Activated CD8-positive, alpha-beta T cell treated with anti-CD3 and anti-CD28 coated beads for 36 hours (primary cell): ENCODE results near the gene CCDC183. TPM values are rescaled to one million over a fixed set of nuclear protein-coding genes. Genes with fewer than 3 reads are reported as not detected.
"Not testable (repeated sequence)": the region's sequence is repeated elsewhere in the genome, so short reads cannot be mapped to it uniquely, and the experiment has no call there.

Experiments
- ATAC-seq: fragments of 200-7000 bp; cut with Tn5 transposase; one replicate; pipeline ENCODE4 v1.10.0; 2021; ENCODE audit warnings: mild to moderate bottlenecking, moderate library complexity
- CTCF ChIA-PET: fragments of 350-600 bp; sonication (Branson Sonifier 250); formaldehyde crosslinking; loops from one replicate; lab custom pipeline; 2021; ENCODE audit warnings: antibody characterized with exemption; lab: Charles Lee
- POLR2A ChIA-PET: fragments of 350-600 bp; sonication (Branson Sonifier 250); formaldehyde crosslinking; loops from one replicate; lab custom pipeline; 2021; ENCODE audit warnings: antibody characterized with exemption; lab: Charles Lee
- DNase-seq: peaks from one replicate; pipeline ENCODE4 v3.0.0-alpha.2; 2020
- H3K27ac Mint-ChIP-seq: one replicate; pipeline ENCODE4 v1.8.0; 2021; ENCODE audit warnings: mild to moderate bottlenecking, mixed read lengths
- H3K27me3 Mint-ChIP-seq: one replicate; pipeline ENCODE4 v1.8.0; 2021; ENCODE audit warnings: mixed read lengths
- H3K36me3 Mint-ChIP-seq: one replicate; pipeline ENCODE4 v1.8.0; 2021; ENCODE audit warnings: low read depth, mixed read lengths
- H3K4me1 Mint-ChIP-seq: one replicate; pipeline ENCODE4 v1.8.0; 2021; ENCODE audit warnings: low read depth, mixed read lengths
- H3K4me3 Mint-ChIP-seq: one replicate; pipeline ENCODE4 v1.8.0; 2021; ENCODE audit warnings: mild to moderate bottlenecking, moderate library complexity, mixed read lengths
- H3K9me3 Mint-ChIP-seq: one replicate; pipeline ENCODE4 v1.8.0; 2021; ENCODE audit warnings: mixed read lengths
- intact Hi-C: fragments of 100-400 bp; cut with micrococcal nuclease; formaldehyde crosslinking; loops from one replicate; pipeline ENCODE4 v1.10.0; 2022
- total RNA-seq, 2 experiments: library from RNA; stranded (reverse); gene quantifications; one replicate each; pipeline ENCODE4 v1.2.3, GENCODE V29; 2021
- TF ChIP-seq, protein P1 (sequence below): fragments of 200-600 bp; IDR thresholded peaks from one replicate; pipeline ENCODE4 v1.8.0; 2022; ENCODE audit warnings: antibody characterized with exemption, mild to moderate bottlenecking

Gene CCDC183
- total RNA-seq, 2 experiments from 2014 or later = 0.20 to 0.34 TPM

DNA sequence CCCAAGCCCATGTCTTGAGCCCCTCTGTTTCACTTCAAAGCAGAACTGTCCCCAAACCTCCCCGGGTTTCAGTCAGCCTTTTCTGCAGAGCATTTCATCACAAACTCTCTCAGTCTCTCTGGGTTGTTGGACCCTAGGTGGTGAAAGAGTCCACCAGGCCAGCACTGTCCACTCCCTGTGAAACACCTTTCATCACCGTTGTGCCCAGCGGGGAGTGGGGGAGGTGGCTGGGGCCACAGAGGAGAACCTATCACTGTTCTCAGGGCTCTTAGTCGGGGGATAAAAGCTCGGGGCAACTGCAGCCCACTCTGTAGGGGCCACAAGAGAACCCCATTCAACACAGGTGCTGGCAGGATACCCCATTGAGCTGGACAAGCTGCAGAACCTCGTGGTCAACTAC, 6.2 kb downstream of the CCDC183 start:
- Mint-ChIP-seq H3K9me3 (no peaks in the 10 kb centered on the region), H3K4me3 (no peak overlapping the region), H3K27me3 (peaks cover 7% of the 10 kb centered on the region), H3K4me1 (peaks cover 21% of the 10 kb centered on the region), H3K27ac (no peak overlapping the region), H3K36me3 (no peaks in the 10 kb centered on the region)
- intact Hi-C loops = loop anchor here (10.0 kb wide), 1 partner anchor 58 kb away; the partner anchor contains the start of genes LCN10 and LCN6
- TF ChIP-seq, protein P1, sequence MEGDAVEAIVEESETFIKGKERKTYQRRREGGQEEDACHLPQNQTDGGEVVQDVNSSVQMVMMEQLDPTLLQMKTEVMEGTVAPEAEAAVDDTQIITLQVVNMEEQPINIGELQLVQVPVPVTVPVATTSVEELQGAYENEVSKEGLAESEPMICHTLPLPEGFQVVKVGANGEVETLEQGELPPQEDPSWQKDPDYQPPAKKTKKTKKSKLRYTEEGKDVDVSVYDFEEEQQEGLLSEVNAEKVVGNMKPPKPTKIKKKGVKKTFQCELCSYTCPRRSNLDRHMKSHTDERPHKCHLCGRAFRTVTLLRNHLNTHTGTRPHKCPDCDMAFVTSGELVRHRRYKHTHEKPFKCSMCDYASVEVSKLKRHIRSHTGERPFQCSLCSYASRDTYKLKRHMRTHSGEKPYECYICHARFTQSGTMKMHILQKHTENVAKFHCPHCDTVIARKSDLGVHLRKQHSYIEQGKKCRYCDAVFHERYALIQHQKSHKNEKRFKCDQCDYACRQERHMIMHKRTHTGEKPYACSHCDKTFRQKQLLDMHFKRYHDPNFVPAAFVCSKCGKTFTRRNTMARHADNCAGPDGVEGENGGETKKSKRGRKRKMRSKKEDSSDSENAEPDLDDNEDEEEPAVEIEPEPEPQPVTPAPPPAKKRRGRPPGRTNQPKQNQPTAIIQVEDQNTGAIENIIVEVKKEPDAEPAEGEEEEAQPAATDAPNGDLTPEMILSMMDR = no peak
- CTCF ChIA-PET = no interaction called here
- no peak for ATAC-seq
- POLR2A ChIA-PET = no interaction called here
- DNase-seq = no peak

DNA sequence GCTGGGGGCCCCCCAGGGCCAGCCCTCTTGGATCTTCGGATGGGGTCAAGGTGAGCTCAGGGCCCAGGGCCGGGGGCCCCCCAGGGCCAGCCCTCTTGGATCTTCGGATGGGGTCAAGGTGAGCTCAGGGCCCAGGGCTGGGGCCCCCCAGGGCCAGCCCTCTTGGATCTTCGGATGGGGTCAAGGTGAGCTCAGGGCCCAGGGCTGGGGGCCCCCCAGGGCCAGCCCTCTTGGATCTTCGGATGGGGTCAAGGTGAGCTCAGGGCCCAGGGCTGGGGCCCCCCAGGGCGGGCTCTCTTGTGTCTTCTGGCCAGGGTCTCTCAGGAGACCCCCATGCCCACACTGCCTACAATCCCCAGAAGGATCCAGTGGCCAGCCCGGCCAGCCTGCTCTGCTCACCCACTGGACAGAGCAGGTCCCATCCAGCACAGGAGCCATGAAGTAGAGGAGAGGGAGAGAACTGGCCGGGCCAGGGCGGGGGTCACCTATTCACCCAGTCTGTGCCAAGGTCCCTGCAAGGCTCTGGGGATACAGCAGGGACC, 6.9 kb downstream of the CCDC183 start:
- peaks cover 21% of the 10 kb centered on the region for H3K4me1 Mint-ChIP-seq
- DNase-seq, H3K27me3 Mint-ChIP-seq, ATAC-seq, H3K27ac Mint-ChIP-seq, H3K36me3 Mint-ChIP-seq, H3K9me3 Mint-ChIP-seq, CTCF ChIA-PET, H3K4me3 Mint-ChIP-seq: not testable (repeated sequence)
- POLR2A ChIA-PET = interaction anchor here (1.4 kb wide), 1 partner anchor 132 kb away, joined by 3 read pairs; no protein-coding TSS in a partner anchor
- intact Hi-C loops = loop anchor here (10.0 kb wide), 1 partner anchor 58 kb away; the partner anchor contains the start of genes LCN10 and LCN6

DNA sequence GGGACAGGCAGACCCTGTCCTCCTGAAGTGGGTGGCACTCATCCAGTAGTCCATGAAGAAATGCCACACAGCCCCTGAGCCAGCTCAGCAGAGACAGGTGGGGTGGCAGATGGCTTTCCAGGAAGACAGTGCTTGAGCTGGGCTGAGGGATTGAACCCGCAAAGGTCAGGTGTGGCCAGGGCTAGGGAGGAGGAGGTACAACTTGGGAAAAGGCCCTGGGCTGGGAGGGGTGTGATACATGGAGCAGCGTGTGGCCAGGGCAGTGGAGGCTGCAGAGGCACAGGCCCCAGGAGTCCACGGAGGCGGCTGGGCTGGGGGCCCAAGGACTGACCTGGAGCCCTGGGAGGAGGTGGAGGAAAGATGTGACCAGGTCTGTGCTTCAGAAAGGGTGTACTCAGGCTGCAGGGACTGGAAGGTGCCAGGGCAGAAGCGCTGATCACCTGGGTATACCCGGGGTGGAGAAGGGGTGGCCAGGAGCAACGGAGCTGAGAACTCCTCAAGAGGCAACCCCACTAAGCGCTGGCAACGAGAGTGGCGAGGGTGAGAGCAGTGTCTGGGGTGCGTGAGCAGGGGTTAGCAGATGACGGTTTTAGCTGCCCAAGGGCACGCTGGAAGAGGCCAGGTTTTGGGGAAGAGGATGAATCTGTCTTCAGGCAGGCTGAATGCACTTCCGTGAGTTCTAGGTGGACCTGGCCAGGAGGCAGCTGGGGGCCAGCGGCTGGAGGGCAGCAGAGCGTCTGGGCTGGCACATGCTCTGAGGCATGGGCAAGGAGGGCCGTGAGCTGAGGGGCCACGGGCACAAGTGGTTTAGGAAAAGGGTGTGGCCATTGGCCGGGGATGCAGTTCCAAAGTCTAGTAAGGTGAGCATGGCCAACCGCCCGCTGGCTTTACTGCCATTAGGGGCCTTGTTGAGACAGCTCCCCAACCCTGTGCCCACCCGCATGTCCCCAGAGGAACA, 7.7 kb downstream of the CCDC183 start:
- ATAC-seq = no peak
- Mint-ChIP-seq H3K9me3 (no peaks in the 10 kb centered on the region), H3K27me3 (peaks cover 6% of the 10 kb centered on the region), H3K36me3 (no peaks in the 10 kb centered on the region), H3K4me1 (peaks cover 22% of the 10 kb centered on the region), H3K4me3 (no peak overlapping the region), H3K27ac (no peak overlapping the region)
- CTCF ChIA-PET = interaction anchor here (1.3 kb wide), 1 partner anchor 39 kb away, joined by 3 read pairs; no protein-coding TSS in a partner anchor
- TF ChIP-seq, protein P1 = no peak
- POLR2A ChIA-PET = interaction anchor here (0.8 to 1.4 kb wide), 2 partner anchors 11 to 131 kb away, joined by 3 to 4 read pairs; no protein-coding TSS in a partner anchor
- no peak for DNase-seq
- intact Hi-C loops = loop anchor here (10.0 kb wide), 1 partner anchor 59 kb away; the partner anchor contains the start of genes LCN10 and LCN6

DNA sequence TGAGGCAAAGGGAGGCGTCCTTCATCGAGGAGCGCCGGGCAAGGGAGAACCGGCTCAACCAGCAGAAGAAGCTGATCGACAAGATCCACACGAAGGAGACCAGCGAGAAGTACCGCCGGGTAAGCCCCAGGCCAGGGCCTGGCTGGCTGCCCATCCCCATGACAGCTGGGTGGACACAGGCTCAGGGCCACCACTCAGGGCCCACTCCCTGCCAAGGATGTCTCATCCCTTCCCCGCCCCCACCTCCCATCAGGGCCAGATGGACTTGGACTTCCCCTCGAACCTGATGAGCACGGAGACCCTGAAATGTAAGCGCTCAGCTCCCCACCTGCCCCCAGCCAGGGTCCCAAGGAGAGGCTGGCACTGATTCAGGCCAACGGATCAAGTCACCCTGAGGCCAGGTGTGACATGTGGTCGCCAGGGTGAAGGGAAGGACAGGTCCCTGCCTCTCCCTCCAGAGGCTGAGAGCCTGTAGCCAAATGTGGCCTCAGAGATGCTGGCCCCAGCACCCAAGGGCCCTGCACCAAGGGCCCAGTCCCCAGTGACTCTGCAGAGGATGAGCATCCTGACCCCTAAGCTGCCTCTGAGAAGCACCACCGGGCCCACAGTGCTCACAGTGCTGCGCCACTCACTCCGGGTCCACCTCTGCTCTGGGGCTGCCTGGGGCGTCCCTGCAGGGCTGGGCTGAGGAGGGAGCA, 8.5 kb downstream of the CCDC183 start:
- H3K4me3 Mint-ChIP-seq = no peak overlapping the region
- POLR2A ChIA-PET = interaction anchor here (0.8 to 1.6 kb wide), 2 partner anchors 11 to 12 kb away, joined by 4 read pairs; no protein-coding TSS in a partner anchor
- peaks cover 6% of the 10 kb centered on the region for H3K36me3 Mint-ChIP-seq
- TF ChIP-seq, protein P1 = no peak
- H3K9me3 Mint-ChIP-seq = no peaks in the 10 kb centered on the region
- DNase-seq (no peak), ATAC-seq (no peak)
- intact Hi-C loops = loop anchor here (10.0 kb wide), 1 partner anchor 60 kb away; the partner anchor contains the start of genes LCN10 and LCN6
- peaks cover 28% of the 10 kb centered on the region for H3K4me1 Mint-ChIP-seq
- CTCF ChIA-PET = interaction anchor here (1.3 kb wide), 1 partner anchor 38 kb away, joined by 3 read pairs; no protein-coding TSS in a partner anchor
- no peak overlapping the region for H3K27ac Mint-ChIP-seq
- H3K27me3 Mint-ChIP-seq = peaks cover 6% of the 10 kb centered on the region
